SU-DHL-6 (cell line): ENCODE results near the gene LATS2.

Experiments
- CTCF ChIP-seq: fragments of 200-600 bp; sonication (generic); IDR thresholded peaks from one replicate; pipeline ENCODE4 v1.5.1; 2017; ENCODE audit warnings: antibody characterized with exemption, mild to moderate bottlenecking, low read length, moderate library complexity; ENCODE audit not compliant: insufficient read depth, poor library complexity, severe bottlenecking
- EZH2phosphoT487 ChIP-seq: fragments of 200-600 bp; sonication (generic), shearing (Covaris generic); conservative IDR thresholded peaks from 2 replicates; pipeline ENCODE4 v1.6.1; 2018; ENCODE audit warnings: mild to moderate bottlenecking, antibody characterized with exemption, low read length, moderate library complexity, mixed read lengths

GRCh38 chr13:20953245-20953931, 108.0 kb downstream of the LATS2 start:
- no peak for TF ChIP-seq CTCF
- no peak for TF ChIP-seq EZH2phosphoT487
